DMS114 treated with DMSO at 0.1 percent for 48 hours (cell line): ENCODE measurements around the gene DHRS12.

Source experiments
- DNase-seq: peaks from one replicate; lab custom pipeline; 2025; ENCODE audit not compliant: unreplicated experiment; lab: John Stamatoyannopoulos, UW

The DHRS12 gene

DNA sequence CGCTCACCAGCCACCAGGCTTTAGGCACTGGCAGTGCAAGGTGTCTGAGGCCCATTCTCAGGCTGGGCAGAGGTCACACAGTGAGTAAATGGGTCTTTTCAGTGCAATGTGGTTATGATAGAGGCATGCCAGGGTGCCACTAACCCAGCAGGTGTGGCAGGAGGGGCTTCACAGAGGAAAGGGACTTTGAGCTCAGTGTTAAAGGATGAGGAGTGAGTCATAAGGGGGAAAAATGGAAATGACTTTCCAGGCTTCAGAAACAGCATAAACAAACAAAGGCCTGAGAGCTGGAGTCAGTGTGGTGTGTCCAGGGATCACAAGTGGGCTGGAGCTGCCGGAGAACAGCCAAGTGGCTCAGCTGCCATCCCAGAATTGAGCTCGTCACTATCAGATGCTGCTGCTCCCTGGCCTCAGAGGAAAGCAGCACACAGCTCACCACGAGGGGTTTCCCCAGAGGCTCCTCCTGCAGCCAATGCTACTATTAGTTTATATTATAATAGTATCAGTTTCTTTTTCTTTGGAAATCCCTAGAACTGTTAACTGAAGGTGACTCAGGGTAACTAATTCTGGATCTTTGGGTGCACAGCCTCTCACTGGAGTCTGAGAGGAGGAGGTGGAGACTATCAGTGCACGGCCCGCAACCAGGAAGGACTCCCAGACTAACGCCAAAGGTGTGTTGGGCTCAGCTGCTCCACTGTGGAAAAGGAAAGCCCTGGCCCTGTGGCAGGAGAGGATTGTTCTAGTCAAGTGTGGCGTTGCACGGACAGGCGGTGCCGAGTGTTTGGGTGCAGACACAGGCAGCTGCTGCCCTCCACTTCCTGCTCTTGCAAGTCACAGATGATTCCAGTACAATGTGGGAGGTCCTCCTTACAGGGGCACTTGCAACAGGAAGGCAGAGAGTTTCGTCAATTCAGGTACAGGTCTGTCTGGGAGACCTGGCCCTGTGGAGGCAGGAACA is 39.5 kb downstream of the DHRS12 start:
- no peak for DNase-seq

DNA sequence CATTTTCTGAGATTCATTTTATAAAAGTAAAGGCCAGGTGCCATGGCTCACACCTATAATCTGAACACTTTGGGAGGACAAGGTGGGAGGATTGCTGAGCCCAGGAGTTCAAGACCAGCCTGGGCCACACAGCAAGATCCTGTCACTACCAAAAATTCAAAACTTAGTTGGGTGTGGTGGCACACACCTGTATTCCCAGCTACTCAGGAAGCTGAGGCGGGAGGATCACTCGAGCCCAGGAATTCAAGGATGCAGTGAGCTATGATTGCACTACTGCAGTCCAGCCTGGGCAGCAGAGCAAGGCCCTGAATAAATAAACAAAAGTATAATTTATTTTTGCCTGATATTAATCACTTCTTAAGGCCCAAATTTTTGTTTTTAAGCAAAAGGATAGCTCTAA is 40.5 kb downstream of the DHRS12 start:
- DNase-seq: no peak

DNA sequence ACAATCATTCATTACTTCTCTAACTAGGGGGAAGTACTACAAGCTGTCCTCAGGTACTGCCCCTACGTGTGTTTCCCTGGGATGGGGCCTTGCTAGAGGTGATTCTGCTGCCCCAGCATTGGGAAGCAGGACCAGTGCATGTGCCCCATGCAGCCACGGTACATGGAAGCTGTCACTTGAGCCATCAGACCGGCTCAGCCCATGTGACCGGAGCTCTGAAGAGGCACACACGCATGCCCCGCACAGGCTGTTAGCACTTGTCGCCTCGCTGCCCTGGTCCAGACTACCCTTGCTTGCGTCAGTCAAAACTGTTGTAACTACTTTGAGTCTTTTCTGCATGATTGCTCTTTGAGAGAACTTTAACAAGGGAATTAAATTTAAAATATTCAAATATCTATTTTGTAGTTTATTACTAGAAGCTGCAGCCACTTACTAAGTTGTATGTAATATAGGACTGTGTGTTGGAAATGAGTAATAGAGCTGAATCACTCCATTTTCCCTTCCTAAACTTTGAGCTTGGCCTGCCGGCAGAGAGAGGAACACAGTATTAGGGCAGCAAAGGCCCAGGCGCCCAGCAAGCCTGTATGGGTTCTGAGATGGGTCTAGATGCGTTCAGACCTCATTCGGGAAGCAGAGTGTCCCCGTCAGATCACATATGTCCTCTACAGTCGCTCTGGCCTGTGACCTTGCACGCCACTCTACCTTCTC is 42.2 kb downstream of the DHRS12 start:
- DNase-seq: no peak

DNA sequence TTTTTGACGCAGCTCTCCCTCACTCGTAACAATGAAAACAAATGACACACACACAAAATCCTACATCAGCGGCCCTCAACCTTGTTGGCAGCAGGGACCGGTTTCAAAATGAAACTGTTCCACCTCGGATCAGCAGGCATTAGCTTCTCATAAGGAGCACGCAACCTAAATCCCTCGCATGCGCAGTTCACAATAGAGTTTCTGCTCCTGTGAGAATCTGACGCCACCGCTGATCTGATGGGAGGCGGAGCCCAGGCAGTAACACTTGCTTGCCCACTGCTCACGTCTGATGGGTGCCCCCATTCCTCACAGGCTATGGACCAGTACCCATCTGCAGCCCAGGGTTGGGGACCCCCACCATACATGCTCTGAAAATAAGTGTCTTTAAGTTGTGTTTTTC is 43.4 kb downstream of the DHRS12 start:
- DNase-seq: no peak

DNA sequence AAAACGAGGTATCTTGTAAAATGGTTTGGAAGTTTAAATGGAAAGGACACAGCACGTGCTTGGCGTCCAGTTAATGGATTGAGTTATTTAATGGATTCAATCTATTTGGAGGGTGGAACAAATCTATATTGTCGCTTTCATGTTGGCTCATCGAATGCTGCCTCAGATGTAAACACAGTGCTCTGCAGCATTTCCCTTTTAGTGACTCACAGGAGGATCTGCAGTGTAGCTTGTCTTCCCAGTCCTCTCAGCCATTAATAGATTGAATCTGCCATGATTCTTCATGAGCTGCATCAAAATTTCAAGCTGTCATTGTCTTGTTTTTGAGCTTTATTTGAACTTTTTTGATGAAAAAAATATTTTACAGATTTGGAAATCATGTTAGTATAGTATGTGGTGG is 44.7 kb downstream of the DHRS12 start:
- DNase-seq: no peak

DNA sequence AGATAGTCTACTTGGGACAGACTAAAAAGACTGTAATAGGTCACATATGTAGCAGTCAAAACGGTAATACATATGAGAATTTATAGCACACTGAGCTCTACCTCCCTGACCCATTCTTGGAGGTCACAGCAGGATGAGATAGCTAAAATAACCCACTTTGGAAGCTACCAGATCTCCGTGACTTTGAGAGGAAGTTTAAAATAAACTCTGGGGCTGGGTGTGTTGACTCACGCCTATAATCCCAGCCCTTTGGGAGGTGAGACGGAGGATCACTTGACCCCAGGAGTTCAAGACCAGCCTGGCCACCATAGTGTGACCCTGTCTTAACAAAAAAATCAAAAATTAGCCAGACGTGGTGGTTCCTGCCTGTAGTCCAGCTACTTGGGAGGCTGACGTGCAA is 45.3 kb downstream of the DHRS12 start:
- no peak for DNase-seq

DNA sequence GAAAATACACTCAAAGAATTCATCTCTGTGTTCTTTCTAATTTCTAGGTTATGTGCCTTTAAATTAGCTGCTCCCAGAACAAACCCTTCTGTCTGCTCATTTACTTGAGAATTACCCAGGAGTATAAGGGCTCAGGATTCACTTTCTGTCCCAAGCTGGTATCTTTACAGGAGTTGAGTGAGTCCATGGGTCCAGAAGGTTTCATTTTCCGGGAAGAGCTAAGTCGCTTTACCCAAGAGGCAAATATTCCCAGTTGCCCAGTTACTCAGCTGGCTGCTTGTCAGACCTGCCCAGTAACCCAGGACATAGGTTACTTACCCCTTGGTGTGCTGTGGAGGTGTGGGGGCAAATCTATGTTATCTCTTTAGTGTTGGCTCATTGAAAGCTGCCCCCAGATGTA is 47.3 kb downstream of the DHRS12 start:
- no peak for DNase-seq

DNA sequence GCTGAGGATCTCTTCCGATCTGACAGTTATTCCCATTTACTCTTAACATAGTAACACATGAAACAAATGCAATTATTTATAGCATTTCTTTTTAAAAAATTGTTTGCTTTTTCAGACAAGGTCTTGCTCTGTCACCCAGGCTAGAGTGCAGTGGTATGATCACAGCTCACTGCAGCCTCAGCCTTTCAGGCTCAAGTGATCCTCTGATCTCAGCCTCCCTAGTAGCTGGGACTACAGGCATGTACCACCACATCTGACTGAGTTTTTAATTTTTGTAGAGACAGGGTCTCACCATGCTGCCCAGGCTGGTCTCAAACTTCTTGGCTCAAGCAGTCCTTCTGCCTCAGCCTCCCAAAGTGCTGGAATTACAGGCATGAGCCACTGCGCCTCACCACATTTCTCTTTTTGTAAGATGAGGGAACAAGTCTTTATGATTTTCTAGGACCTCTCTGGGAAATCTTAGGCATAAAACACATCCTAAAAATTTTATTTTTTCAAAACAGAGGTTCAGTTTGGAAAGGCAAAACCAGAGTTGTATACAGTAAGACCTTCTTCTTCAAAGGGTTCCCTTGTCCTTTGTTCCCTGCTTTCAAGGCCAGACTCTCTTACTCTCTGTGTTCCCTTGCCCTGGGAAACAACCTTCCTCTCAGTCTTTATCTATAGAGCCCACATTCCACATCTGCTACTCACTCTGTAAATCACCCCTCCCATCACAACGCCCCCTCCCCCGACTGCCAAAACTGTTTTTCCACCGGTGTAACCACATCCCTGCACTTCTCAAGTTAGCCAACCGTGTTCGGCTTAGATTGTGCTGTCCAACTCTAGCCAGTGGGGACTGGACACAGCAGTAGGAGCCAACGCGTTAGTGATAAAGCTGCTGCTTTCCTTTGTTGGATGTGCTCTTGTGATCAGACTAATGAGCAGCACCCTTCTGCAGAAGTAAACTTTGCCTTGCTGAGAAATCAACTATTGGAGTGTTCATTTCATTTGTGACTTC is 56.2 kb downstream of the DHRS12 start:
- no peak for DNase-seq

DNA sequence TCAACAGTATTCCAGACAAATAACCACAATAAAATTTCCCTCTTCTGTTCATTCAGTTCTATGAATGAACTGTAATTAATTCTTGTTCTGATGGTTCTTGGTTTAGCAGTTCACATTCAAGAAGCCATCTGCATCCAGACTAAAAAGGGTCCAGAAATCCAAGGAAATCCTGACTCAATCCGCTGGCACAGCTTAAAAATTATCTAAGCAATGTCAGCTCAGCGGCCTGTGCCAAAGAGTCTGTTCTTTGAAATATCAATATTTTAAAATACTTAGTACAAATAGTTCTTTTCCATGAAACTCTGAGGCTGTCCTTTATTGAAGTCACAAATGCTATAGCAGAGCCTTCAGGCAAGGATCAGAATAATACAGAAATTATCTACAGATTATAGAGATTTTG is 57.2 kb downstream of the DHRS12 start:
- DNase-seq: no peak

DNA sequence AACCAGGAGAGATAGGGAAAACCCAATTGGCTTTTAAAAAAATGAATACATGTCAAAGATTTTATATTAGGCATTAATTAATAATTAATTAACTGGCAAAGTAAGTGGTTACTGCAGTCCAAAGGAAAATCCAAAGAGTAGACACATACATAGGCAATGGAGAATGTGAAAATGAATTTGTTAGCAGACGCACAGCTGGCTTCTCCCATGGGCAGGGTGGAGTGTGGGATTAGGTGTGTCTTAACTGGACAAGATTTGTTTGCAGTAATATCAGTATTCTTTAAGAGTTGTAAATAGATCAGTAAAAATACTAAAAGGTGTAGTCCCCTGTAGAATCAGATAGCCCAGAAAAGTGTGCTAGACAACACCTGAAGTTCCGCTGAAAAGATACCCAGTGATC is 58.7 kb downstream of the DHRS12 start:
- no peak for DNase-seq

DNA sequence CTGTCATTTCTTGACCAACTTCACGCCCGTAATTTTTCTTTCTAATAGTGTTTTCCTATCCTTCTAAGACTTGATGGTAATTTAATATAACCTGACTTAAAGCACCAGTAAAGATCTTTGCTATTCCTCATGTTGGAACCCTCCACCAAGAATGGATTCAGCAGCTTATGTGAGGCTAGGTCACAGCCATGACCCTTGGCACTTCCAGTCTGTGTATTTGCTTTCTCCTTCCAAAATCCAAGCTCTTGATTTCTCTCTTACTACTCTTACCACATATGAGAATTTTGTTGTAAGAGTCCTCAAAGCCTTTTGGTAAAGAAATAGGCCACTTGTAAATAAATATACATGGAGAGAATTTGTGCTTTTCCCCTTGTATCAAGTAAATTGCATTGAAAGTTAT is 61.4 kb downstream of the DHRS12 start:
- DNase-seq: no peak

DNA sequence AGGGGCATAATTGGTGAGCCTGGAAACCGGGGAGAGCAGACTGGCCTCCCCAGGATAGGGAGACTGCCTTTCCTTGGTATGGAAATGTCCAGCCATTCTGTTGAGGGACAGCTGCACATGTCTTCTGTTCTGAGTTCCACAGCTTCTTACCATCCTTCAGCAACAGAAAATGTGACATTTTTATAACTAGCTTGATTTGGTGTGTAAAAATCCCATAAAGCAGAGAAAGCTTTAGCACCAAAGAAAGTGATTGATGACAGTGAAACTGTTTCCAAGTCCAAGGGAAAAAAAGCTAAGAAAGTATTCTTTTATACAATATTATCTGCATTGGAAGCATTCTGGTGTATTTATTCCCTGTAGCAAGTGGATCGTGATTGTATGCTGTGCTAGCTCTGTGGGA is 61.9 kb downstream of the DHRS12 start:
- no peak for DNase-seq

DNA sequence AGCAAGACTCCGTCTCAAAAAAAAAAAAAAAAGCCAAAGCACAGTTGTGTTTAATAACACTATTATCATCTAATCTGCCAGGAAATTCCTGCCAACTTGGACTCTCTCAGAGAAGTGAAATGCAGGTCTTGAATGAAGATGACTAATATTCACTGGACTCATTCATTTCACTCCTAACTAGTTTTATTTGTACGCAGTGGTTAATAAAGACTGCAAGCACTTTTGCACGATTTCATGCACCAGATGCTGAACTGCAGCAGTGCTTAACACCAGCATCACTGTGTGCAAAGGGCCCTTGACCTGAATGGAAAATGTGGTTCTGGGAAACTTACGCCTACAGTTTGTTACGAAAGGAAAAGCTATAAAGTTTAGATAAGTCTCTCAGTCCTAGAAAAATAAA is 63.3 kb downstream of the DHRS12 start:
- DNase-seq: no peak

DNA sequence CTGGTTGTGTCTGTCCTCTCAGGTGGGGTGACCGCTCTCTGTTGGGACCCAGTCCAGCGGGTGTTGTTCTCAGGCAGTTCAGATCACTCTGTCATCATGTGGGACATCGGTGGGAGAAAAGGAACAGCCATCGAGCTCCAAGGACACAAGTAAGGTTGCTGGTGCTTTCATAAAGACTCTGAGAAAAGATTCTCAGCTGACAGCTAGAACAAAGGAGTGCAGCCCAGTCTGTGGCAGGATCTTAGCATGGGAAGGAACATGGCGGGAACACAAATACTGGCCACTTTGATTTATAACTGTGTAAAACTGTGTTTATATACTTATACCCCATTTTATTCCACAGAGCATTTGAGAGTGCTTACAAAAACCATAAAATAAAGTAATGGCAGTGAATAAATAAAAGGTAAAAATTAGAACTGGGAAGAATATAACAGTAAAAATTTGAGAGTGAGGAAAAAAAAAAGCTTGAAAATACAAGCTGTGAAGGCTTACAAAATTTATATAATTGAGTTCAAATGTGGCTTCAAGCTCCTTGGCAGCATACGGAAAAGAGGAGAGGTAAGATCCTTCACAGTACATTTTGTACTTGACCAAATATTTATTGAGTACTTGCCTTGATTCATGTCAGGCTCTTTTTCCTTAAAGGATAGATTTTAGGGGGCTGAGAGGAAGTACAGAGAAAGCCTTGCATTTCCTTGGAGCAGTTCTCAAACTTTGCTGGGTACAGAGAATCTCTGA is 64.8 kb downstream of the DHRS12 start:
- DNase-seq: no peak

DNA sequence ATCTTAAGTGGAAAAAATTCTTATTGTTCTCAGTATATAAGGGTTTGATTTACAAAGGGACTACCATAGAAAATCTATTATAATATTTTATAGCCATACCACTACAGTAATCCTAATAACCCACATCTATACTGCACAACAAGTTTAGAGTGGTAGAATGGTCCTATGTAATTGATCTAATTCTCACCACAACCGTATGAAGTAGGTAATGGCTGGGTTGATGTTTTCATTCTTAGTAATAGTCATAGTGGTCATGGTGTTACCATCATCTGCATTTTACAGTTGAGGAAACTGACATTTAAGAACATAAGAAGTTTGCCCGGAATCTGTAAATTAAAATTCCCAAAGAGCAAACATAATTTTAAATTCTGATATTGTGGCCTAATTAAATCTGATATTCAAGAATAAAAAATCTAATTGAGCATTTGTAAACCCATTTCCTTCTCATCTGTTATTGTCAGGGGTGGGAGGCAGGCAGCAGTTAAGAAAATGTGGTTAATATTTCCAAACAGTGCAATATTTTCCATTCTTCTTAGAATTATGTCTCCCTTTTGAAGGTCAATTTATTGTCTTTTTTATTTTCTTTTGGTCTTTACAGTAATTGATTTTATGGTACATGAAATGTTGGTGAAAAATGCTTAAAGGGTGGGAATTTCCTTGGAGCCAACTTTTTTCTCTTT is 65.6 kb downstream of the DHRS12 start:
- no peak for DNase-seq

DNA sequence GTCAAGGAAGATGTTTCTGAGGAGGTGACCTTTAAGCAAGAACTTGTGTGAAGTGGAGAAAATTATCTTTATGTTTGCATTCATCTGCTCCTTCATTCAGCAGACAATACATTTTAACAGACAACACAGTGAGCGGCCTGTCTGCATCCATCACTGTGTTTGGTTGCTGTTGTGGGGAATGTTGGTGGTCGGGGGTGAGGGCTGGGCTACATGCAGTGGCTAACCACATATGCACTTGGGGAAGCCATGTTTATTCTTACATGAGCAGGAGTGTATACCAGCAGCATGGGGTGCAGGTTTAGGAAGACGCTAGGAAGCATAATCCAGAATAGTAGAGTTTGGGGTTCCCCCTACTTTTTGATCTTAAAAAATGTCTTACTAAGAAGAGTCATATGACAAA is 66.4 kb downstream of the DHRS12 start:
- no peak for DNase-seq

DNA sequence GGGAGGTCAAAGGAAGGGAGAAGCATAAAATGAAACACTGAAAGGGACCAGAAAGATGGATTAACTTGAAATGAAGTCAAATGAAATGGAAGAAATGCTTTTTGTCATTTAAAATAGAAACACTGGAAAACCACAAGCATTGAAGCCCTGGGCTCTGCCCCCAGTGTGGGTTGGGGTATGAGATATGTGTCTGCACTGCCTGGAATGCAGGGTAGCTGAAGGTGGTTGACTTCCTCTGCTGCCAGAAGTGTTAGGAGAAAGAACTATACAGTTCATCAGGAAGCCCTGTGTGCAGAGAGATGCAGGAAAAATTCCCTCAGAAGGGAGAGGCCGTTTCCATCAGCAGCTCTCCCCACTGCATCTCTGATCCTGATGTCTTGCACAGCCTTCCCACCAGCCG is 69.2 kb downstream of the DHRS12 start:
- DNase-seq: no peak

DNA sequence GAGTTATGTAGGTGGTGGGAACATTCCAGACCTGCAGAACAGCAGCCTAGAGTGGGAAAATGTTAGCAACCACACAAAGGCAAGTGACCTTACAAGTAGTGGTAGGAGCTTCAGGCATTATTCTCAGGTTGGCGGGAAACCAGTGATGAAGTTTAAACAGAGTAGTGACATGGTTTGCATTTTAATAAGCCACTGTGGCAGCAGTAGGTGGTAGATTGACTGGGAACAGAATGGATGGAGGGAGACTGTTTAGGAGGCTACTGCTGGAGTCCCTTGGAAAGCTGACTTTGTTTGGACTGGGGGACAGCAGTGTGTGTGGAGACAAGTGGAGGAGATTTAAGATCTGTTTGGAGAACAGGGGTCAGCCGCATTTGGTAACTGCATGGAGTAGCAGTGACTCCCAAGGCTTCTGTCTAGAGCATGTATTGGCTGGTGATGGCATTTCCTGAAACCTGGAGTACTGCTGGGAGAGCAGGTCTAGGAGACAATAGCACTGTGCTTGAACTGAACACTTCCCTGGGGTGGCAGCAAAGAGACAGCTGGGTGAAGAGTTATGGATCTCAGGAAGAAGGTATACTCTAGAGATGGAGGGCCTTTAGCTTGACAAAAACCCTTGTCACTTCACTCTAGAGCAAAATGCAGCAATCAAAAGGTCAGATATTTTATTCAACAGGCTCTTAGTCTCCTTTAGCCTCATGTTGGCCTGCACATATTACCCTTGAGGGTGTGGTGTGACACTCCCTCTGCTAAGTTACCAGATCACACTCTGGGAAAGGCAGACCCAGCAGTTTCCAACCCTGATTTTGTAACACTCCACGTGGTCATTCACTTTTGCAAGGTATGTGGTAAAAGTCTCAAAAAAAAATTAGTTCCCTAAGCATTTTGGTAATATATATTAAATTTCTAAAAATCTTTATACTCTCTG is 70.3 kb downstream of the DHRS12 start:
- DNase-seq: no peak

DNA sequence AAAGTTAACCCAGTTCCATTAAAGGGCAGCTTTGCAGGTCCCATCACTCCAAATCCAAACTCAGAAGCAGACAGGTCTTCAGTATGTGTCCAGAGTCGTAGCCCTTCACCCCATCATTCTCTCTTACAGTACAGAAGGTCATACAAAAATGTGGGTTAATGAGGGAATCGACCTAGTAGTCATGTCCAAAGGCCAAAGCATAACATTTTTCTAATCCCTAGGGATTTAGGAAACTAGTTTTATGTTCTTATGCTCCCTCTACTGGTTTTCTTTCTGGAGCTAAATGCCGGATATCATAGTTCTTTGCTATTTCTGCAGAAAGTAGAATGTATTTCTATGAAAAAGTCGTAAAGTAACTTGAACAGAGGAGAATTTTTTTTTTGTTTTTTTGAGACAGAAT is 72.2 kb downstream of the DHRS12 start:
- no peak for DNase-seq
